COLO829 (cell line): ENCODE data around the gene ZFAND6.

Source experiments
- DNase-seq: peaks from one replicate; pipeline ENCODE4 v3.0.0; 2012; ENCODE audit warnings: low spot score

Gene ZFAND6

GRCh38 chr15:80052597-80053304 is 6.7 kb upstream of the ZFAND6 start:
- no peak for DNase-seq

- no peak for DNase-seq
These were observed 3.5 kb upstream of the ZFAND6 start for GRCh38 chr15:80055933-80056332.

- DNase-seq = no peak
These were observed 1.4 kb upstream of the ZFAND6 start for GRCh38 chr15:80058044-80058443.

- DNase-seq = no peak
These were observed 395 bp downstream of the ZFAND6 start for GRCh38 chr15:80059786-80060355.

GRCh38 chr15:80060356-80061006 is 1.0 kb downstream of the ZFAND6 start:
- no peak for DNase-seq

- DNase-seq = no peak
These were observed 2.1 kb downstream of the ZFAND6 start for GRCh38 chr15:80061582-80061981.

GRCh38 chr15:80066912-80067311 is 7.4 kb downstream of the ZFAND6 start:
- no peak for DNase-seq

GRCh38 chr15:80068578-80068977 is 9.1 kb downstream of the ZFAND6 start:
- DNase-seq = no peak

- DNase-seq = no peak
These were observed 11.4 kb downstream of the ZFAND6 start for GRCh38 chr15:80070840-80071239.

- DNase-seq = no peak
These were observed 12.2 kb downstream of the ZFAND6 start for GRCh38 chr15:80071652-80072051.

- DNase-seq = no peak
These were observed 13.0 kb downstream of the ZFAND6 start for GRCh38 chr15:80072285-80072994.

- DNase-seq = no peak
These were observed 13.7 kb downstream of the ZFAND6 start for GRCh38 chr15:80073197-80073596.

- no peak for DNase-seq
These were observed 17.1 kb downstream of the ZFAND6 start for GRCh38 chr15:80076321-80077318.

- DNase-seq = no peak
These were observed 21.9 kb downstream of the ZFAND6 start for GRCh38 chr15:80081390-80081789.

- no peak for DNase-seq
These were observed 27.6 kb downstream of the ZFAND6 start for GRCh38 chr15:80087104-80087503.

- DNase-seq = no peak
These were observed 30.6 kb downstream of the ZFAND6 start for GRCh38 chr15:80090041-80090440.

- DNase-seq = no peak
These were observed 31.5 kb downstream of the ZFAND6 start for GRCh38 chr15:80090879-80091503.

- no peak for DNase-seq
These were observed 34.5 kb downstream of the ZFAND6 start for GRCh38 chr15:80093854-80094418.

- DNase-seq = no peak
These were observed 36.0 kb downstream of the ZFAND6 start for GRCh38 chr15:80095511-80095910.

GRCh38 chr15:80095969-80096368 is 36.5 kb downstream of the ZFAND6 start:
- no peak for DNase-seq

- no peak for DNase-seq
These were observed 38.9 kb downstream of the ZFAND6 start for GRCh38 chr15:80098341-80098740.
